Endodermal cell (in vitro differentiated cells): ENCODE measurements around the gene HIP1. TPM values are rescaled to one million over a fixed set of nuclear protein-coding genes. Genes with fewer than 3 reads are reported as not detected.
A peak's percentile ranks its signal among the peaks of the same experiment; 100 is the strongest.
"Not testable (repeated sequence)": the region's sequence is repeated elsewhere in the genome, so short reads cannot be mapped to it uniquely, and the experiment has no call there.

Source experiments
- DNase-seq: peaks from one replicate; pipeline ENCODE4 v3.0.0-alpha.2; 2017
- H3K27ac ChIP-seq: 2 replicates; pipeline ENCODE4 v1.5.1; 2013; ENCODE audit warnings: mild to moderate bottlenecking, low read depth, low read length, moderate library complexity
- H3K27me3 ChIP-seq: 2 replicates; pipeline ENCODE4 v1.6.1; 2013; ENCODE audit warnings: mild to moderate bottlenecking, low read length, moderate library complexity; ENCODE audit not compliant: insufficient read depth, control insufficient read depth, poor library complexity, severe bottlenecking
- H3K36me3 ChIP-seq: 2 replicates; pipeline ENCODE4 v1.7.0; 2013; ENCODE audit warnings: mild to moderate bottlenecking, low read length, moderate library complexity; ENCODE audit not compliant: control insufficient read depth, insufficient read depth
- H3K4me1 ChIP-seq: one replicate; pipeline ENCODE4 v1.7.0; 2013; ENCODE audit warnings: low read length; ENCODE audit not compliant: control insufficient read depth, insufficient read depth
- H3K4me3 ChIP-seq: 2 replicates; pipeline ENCODE4 v1.5.1; 2013; ENCODE audit warnings: mild to moderate bottlenecking, low read length, moderate library complexity
- H3K9ac ChIP-seq: 2 replicates; pipeline ENCODE4 v1.6.1; 2013; ENCODE audit warnings: mild to moderate bottlenecking, low read length, moderate library complexity; ENCODE audit not compliant: poor library complexity, severe bottlenecking; ENCODE audit errors: extremely low read depth
- H3K9me3 ChIP-seq: 2 replicates; pipeline ENCODE4 v1.6.1; 2013; ENCODE audit warnings: mild to moderate bottlenecking, low read length, moderate library complexity; ENCODE audit not compliant: control insufficient read depth
- H3K27ac Mint-ChIP-seq: 2 replicates; pipeline ENCODE4 v1.8.0; 2020; ENCODE audit warnings: mixed read lengths
- H3K27me3 Mint-ChIP-seq: 2 replicates; pipeline ENCODE4 v1.8.0; 2021; ENCODE audit warnings: mild to moderate bottlenecking, mixed read lengths; ENCODE audit not compliant: insufficient read depth
- H3K36me3 Mint-ChIP-seq: 2 replicates; pipeline ENCODE4 v1.8.0; 2020; ENCODE audit warnings: low read depth, mixed read lengths
- H3K4me1 Mint-ChIP-seq: 2 replicates; pipeline ENCODE4 v1.8.0; 2020; ENCODE audit warnings: mixed read lengths
- H3K4me3 Mint-ChIP-seq: 2 replicates; pipeline ENCODE4 v1.8.0; 2020; ENCODE audit warnings: mild to moderate bottlenecking, moderate library complexity, mixed read lengths
- H3K9me3 Mint-ChIP-seq: 2 replicates; pipeline ENCODE4 v1.8.0; 2020; ENCODE audit warnings: mild to moderate bottlenecking, mixed read lengths
- WGBS, 2 experiments: methylation state at CpG; one replicate each; pipeline versions ENCODE4 v1.1.5 to v1.1.7; 2013; ENCODE audit warnings: missing lambda C conversion rate in 2 of 2, mixed read lengths in 1 of 2; ENCODE audit not compliant: insufficient coverage in 1 of 2, insufficient read length in 1 of 2; 5-methylcytosine and 5-hydroxymethylcytosine counted together
- total RNA-seq, 2 donors: library from RNA; stranded (reverse); fragmentation: NEBNext Ultra II Directional in 1 of 2; extraction: Animal tissue kit (Norgen Biotek cat#: 25700) in 1 of 2; gene quantifications; 2 replicates in 1 of 2; 3 replicates in 1 of 2; pipeline ENCODE4 v1.2.1, GENCODE V29; 2021
- TF ChIP-seq, protein P1 (sequence below): fragments of 200-600 bp; sonication (generic); conservative IDR thresholded peaks from 2 replicates; pipeline ENCODE4 v1.5.0; 2021; ENCODE audit warnings: antibody characterized with exemption, mild to moderate bottlenecking

The HIP1 gene
- total RNA-seq, 2 donors from 2014 or later = 64.7 to 70.0 TPM

DNA sequence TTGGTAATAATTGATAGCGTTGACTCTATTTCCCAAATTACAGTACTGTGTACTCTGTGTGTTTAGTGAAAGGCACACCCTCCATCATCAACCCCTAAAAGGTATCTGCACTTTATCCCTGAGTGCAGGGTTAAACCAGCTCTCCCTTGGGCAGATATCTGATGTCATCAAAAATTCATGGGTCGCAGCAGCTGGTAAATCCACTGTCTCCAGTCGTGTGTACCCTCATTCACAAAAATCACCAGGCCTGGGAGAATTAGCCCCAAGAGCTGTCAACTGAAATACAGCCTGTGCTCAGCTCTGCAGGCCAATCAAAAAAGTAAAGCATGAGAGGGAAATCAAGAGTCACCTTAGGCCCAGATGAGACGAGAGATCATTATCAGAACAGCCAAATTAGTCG lies 103.7 kb downstream of the HIP1 start:
- Mint-ChIP-seq H3K27me3 (no peaks in the 10 kb centered on the region), H3K27ac (no peak overlapping the region), H3K4me1 (peaks cover 25% of the 10 kb centered on the region)

DNA sequence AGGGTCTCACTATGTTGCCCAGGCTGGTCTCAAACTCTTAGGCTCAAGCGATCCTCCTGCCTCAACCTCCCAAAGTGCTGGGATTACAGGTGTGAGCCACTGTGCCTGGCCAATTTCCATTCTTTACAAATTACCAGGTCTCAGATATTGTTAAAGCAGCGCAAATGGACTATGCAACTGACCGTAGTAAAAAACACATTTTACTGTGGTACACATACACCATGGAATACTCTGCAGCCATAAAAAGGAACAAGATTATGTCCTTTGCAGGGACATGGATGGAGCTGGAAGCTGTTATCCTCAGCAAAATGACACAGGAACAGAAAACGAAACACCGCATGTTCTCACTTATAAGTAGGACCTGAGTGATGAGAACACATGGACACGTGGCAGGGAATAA lies 106.2 kb downstream of the HIP1 start:
- not testable (repeated sequence) for H3K27ac ChIP-seq, H3K4me1 ChIP-seq, H3K27me3 Mint-ChIP-seq, H3K27me3 ChIP-seq, H3K4me3 Mint-ChIP-seq, H3K4me3 ChIP-seq, H3K27ac Mint-ChIP-seq, H3K9ac ChIP-seq, DNase-seq
- peaks cover 19% of the 10 kb centered on the region for H3K9me3 ChIP-seq
- peaks cover 17% of the 10 kb centered on the region for H3K9me3 Mint-ChIP-seq
- peaks cover 29% of the 10 kb centered on the region for H3K36me3 ChIP-seq
- H3K36me3 Mint-ChIP-seq = peaks cover 62% of the 10 kb centered on the region
- 86 to 87% methylated on average over 6 of the region's 6 CpGs for WGBS, 2 experiments
- peaks cover 17% of the 10 kb centered on the region for H3K4me1 Mint-ChIP-seq

More for the DNA sequence above, 103.7 kb downstream of the HIP1 start:
- no peaks in the 10 kb centered on the region for H3K27me3 ChIP-seq
- no peaks in the 10 kb centered on the region for H3K4me1 ChIP-seq
- 93 to 100% methylated on average over 4 to 5 of the region's 5 CpGs for WGBS, 2 experiments
- H3K36me3 ChIP-seq = peaks cover 11% of the 10 kb centered on the region
- no peak overlapping the region for H3K27ac ChIP-seq
- TF ChIP-seq, protein P1, sequence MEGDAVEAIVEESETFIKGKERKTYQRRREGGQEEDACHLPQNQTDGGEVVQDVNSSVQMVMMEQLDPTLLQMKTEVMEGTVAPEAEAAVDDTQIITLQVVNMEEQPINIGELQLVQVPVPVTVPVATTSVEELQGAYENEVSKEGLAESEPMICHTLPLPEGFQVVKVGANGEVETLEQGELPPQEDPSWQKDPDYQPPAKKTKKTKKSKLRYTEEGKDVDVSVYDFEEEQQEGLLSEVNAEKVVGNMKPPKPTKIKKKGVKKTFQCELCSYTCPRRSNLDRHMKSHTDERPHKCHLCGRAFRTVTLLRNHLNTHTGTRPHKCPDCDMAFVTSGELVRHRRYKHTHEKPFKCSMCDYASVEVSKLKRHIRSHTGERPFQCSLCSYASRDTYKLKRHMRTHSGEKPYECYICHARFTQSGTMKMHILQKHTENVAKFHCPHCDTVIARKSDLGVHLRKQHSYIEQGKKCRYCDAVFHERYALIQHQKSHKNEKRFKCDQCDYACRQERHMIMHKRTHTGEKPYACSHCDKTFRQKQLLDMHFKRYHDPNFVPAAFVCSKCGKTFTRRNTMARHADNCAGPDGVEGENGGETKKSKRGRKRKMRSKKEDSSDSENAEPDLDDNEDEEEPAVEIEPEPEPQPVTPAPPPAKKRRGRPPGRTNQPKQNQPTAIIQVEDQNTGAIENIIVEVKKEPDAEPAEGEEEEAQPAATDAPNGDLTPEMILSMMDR = no peak
- H3K9ac ChIP-seq = no peak overlapping the region
- DNase-seq = no peak
- no peak overlapping the region for H3K4me3 Mint-ChIP-seq
- peaks cover 41% of the 10 kb centered on the region for H3K36me3 Mint-ChIP-seq
- H3K4me3 ChIP-seq = no peak overlapping the region
- H3K9me3 ChIP-seq = no peaks in the 10 kb centered on the region
- no peaks in the 10 kb centered on the region for H3K9me3 Mint-ChIP-seq

DNA sequence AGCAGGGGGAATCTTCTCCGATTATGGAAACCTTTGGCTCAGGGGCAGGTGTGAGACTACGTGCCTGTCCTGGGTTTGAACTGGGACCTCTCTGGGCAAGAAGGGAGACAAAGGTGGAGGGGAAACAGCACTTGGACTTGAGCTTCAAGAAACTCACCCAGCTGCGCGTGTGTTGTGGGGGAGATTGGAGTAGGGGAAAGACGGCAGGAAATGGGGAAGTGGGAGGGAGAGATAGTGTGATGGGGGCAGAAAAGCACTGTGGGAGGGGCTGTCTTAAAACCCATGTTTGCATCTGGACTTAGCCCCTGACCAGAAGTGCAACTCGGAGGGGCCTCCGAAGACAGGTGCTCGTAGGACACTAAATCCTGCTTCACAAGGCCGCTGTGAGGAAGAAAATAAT lies 107.0 kb downstream of the HIP1 start:
- TF ChIP-seq, protein P1 = no peak
- peak overlapping the region; percentile 41 for H3K27ac Mint-ChIP-seq
- Histone ChIP-seq H3K9ac (no peak overlapping the region), H3K36me3 (peaks cover 37% of the 10 kb centered on the region), H3K9me3 (peaks cover 27% of the 10 kb centered on the region), H3K4me3 (no peak overlapping the region), H3K4me1 (no peaks in the 10 kb centered on the region), H3K27ac (no peak overlapping the region), H3K27me3 (no peaks in the 10 kb centered on the region)
- H3K4me3 Mint-ChIP-seq = no peak overlapping the region
- DNase-seq = no peak
- H3K9me3 Mint-ChIP-seq = peaks cover 21% of the 10 kb centered on the region
- H3K4me1 Mint-ChIP-seq = peaks cover 8% of the 10 kb centered on the region
- peaks cover 70% of the 10 kb centered on the region for H3K36me3 Mint-ChIP-seq
- WGBS, 2 experiments = 86 to 93% methylated on average over 9 of the region's 9 CpGs
- no peaks in the 10 kb centered on the region for H3K27me3 Mint-ChIP-seq

DNA sequence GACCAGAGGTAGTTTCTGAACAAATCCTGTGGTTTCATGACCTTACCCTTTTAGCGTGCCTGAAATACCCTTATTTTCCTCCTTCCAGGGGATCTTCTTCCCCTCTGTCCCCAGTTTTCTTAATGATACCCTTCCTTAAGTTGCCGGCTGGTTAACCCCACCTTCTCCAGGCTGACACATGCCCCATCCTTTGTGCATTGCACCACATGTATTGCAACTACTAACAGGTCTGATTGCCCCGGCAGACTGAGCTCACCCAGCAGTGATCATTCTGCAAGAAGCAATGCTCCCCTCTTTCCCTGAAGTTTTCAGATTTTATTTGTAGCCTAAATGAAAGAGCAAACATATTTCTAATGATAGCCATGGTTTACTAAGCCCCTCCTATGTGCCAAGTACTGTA lies 108.2 kb downstream of the HIP1 start:
- H3K27ac Mint-ChIP-seq = no peak overlapping the region
- H3K27me3 ChIP-seq = no peaks in the 10 kb centered on the region
- TF ChIP-seq, protein P1 = no peak
- no peak overlapping the region for H3K9ac ChIP-seq
- H3K36me3 ChIP-seq = peaks cover 47% of the 10 kb centered on the region
- H3K27ac ChIP-seq = no peak overlapping the region
- H3K4me1 ChIP-seq = no peaks in the 10 kb centered on the region
- H3K9me3 Mint-ChIP-seq = peaks cover 21% of the 10 kb centered on the region
- peaks cover 38% of the 10 kb centered on the region for H3K9me3 ChIP-seq
- DNase-seq = no peak
- H3K4me3 Mint-ChIP-seq = no peak overlapping the region
- H3K36me3 Mint-ChIP-seq = peaks cover 76% of the 10 kb centered on the region
- H3K4me3 ChIP-seq = no peak overlapping the region
- H3K27me3 Mint-ChIP-seq = no peaks in the 10 kb centered on the region
- 90 to 93% methylated on average over 3 of the region's 3 CpGs for WGBS, 2 experiments
- H3K4me1 Mint-ChIP-seq = peaks cover 7% of the 10 kb centered on the region
